Naive thymus-derived CD4-positive, alpha-beta T cell (primary cell): ENCODE measurements around the gene NOL4L. TPM values are rescaled to one million over a fixed set of nuclear protein-coding genes. Genes with fewer than 3 reads are reported as not detected.

Experiments used
- ATAC-seq: fragments of 150-1000 bp; cut with Tn5 transposase; 2 replicates; pipeline ENCODE4 v1.10.0; 2021; ENCODE audit warnings: mild to moderate bottlenecking, moderate library complexity
- CTCF ChIA-PET: fragments of 350-600 bp; sonication (Branson Sonifier 250); formaldehyde crosslinking; loops from one replicate; lab custom pipeline; 2021; ENCODE audit warnings: antibody characterized with exemption; lab: Charles Lee
- POLR2A ChIA-PET: fragments of 350-600 bp; sonication (Branson Sonifier 250); formaldehyde crosslinking; loops from one replicate; lab custom pipeline; 2021; ENCODE audit warnings: antibody characterized with exemption, inconsistent platforms; lab: Charles Lee
- DNase-seq, 9 donors: peaks; one replicate each; pipeline versions ENCODE4 v3.0.0 to v3.0.0-alpha.2; 2020 to 2022; ENCODE audit warnings: mixed read lengths in 1 of 9
- H3K27ac ChIP-seq: one replicate; pipeline ENCODE4 v1.7.0; 2013; ENCODE audit warnings: mild to moderate bottlenecking, low read depth, low read length, moderate library complexity
- H3K27me3 ChIP-seq, 2 donors: one replicate each; pipeline ENCODE4 v1.7.0; 2013; ENCODE audit warnings: low read length in 2 of 2, mild to moderate bottlenecking in 2 of 2, moderate library complexity in 2 of 2; ENCODE audit not compliant: control insufficient read depth in 2 of 2, insufficient read depth in 2 of 2
- H3K36me3 ChIP-seq, 3 experiments: 1 replicate in 2 of 3; 2 replicates in 1 of 3; pipeline ENCODE4 v1.7.0; 2013; ENCODE audit warnings: low read length in 3 of 3, mild to moderate bottlenecking in 3 of 3, moderate library complexity in 1 of 3; ENCODE audit not compliant: insufficient read depth in 3 of 3, control insufficient read depth in 2 of 3
- H3K4me1 ChIP-seq, 2 donors: one replicate each; pipeline ENCODE4 v1.7.0; 2013; ENCODE audit warnings: low read length in 2 of 2, mild to moderate bottlenecking in 2 of 2, moderate library complexity in 1 of 2; ENCODE audit not compliant: control insufficient read depth in 2 of 2, insufficient read depth in 2 of 2
- H3K4me3 ChIP-seq: 2 replicates; pipeline ENCODE4 v1.7.0; 2013; ENCODE audit warnings: mild to moderate bottlenecking, low read length
- H3K9me3 ChIP-seq, 3 experiments: 1 replicate in 2 of 3; 2 replicates in 1 of 3; pipeline ENCODE4 v1.7.0; 2013; ENCODE audit warnings: low read length in 3 of 3; ENCODE audit not compliant: control insufficient read depth in 2 of 3
- H3K27ac Mint-ChIP-seq, 9 donors: one replicate each; pipeline ENCODE4 v1.8.0; 2020 to 2022; ENCODE audit warnings: mixed read lengths in 9 of 9, mild to moderate bottlenecking in 8 of 9, moderate library complexity in 5 of 9, inconsistent platforms in 2 of 9
- H3K27me3 Mint-ChIP-seq, 5 donors: one replicate each; pipeline ENCODE4 v1.8.0; 2021 to 2022; ENCODE audit warnings: mixed read lengths in 5 of 5, mild to moderate bottlenecking in 1 of 5
- H3K36me3 Mint-ChIP-seq, 5 donors: one replicate each; pipeline ENCODE4 v1.8.0; 2020 to 2022; ENCODE audit warnings: mixed read lengths in 5 of 5, mild to moderate bottlenecking in 3 of 5, inconsistent platforms in 1 of 5
- H3K4me1 Mint-ChIP-seq, 7 donors: one replicate each; pipeline ENCODE4 v1.8.0; 2020 to 2022; ENCODE audit warnings: mixed read lengths in 7 of 7, mild to moderate bottlenecking in 3 of 7, inconsistent platforms in 1 of 7
- H3K4me3 Mint-ChIP-seq, 10 donors: one replicate each; pipeline ENCODE4 v1.8.0; 2020 to 2022; ENCODE audit warnings: mild to moderate bottlenecking in 10 of 10, mixed read lengths in 10 of 10, moderate library complexity in 6 of 10, inconsistent platforms in 2 of 10
- H3K9me3 Mint-ChIP-seq, 11 donors: one replicate each; pipeline ENCODE4 v1.8.0; 2020 to 2022; ENCODE audit warnings: mixed read lengths in 11 of 11, mild to moderate bottlenecking in 4 of 11, inconsistent platforms in 1 of 11, moderate library complexity in 1 of 11
- intact Hi-C, 2 donors: fragments of 100-400 bp; cut with micrococcal nuclease; formaldehyde crosslinking; loops; one replicate each; pipeline ENCODE4 v1.15.1; 2023
- polyA plus RNA-seq, 2 donors: library from polyadenylated mRNA; unstranded; fragments of 300-500 nt; fragmentation: Illumina TruSeq; gene quantifications; one replicate each; pipeline ENCODE4 v1.2.3, GENCODE V29; 2021
- total RNA-seq, 6 experiments: library from RNA in 5 of 6; stranded (reverse) in 5 of 6; gene quantifications; 1 replicate in 5 of 6; 2 replicates in 1 of 6; pipeline ENCODE4 v1.2.3 and lab custom pipeline; 2021 to 2026

The NOL4L gene
- total and polyA plus RNA-seq, 7 experiments from 2014 or later = 17.3 to 81.9 (median 62.7) TPM

GRCh38 chr20:32544260-32544722 lies 40.8 kb downstream of the NOL4L start:
- CTCF ChIA-PET = no interaction called here
- Mint-ChIP-seq H3K9me3 (no peaks in the 10 kb centered on the region), H3K36me3 (peaks cover 3 to 25% (median 18%) of the 10 kb centered on the region in 5 donors), H3K4me1 (peaks cover 61 to 100% (median 85%) of the 10 kb centered on the region in 7 donors), H3K27me3 (no peaks in the 10 kb centered on the region), H3K4me3 (peak overlapping the region in 6 of 10 donors; percentile 2 to 59 (median 26)), H3K27ac (peak overlapping the region in 8 of 9 donors; percentile 71 to 100 (median 96))
- no peaks in the 10 kb centered on the region for H3K9me3 ChIP-seq
- intact Hi-C loops = no loop called here
- no peak overlapping the region for H3K4me3 ChIP-seq
- POLR2A ChIA-PET = interaction anchor here (0.8 to 2.6 kb wide), 4 partner anchors 7 to 30 kb away, joined by 3 to 11 read pairs (median 6); no protein-coding TSS in a partner anchor
- no peaks in the 10 kb centered on the region for H3K27me3 ChIP-seq
- H3K4me1 ChIP-seq = peaks cover 39 to 48% of the 10 kb centered on the region in 2 donors
- peak overlapping the region; percentile 90 for H3K27ac ChIP-seq
- DNase-seq (no peak), ATAC-seq (no peak)
- H3K36me3 ChIP-seq = no peaks in the 10 kb centered on the region

- H3K4me3 ChIP-seq = no peak overlapping the region
- H3K4me3 Mint-ChIP-seq = peak overlapping the region in 5 of 10 donors; percentile 2 to 59 (median 9)
- ChIA-PET POLR2A (interaction anchor here (0.6 to 21.3 kb wide), 7 partner anchors 8 to 177 kb away, joined by 3 to 623 read pairs (median 3); no protein-coding TSS in a partner anchor), CTCF (interaction anchor here (1.5 to 14.4 kb wide), 3 partner anchors 13 to 109 kb away, joined by 10 to 320 read pairs (median 16); no protein-coding TSS in a partner anchor)
- no peaks in the 10 kb centered on the region for H3K36me3 ChIP-seq
- no peak for DNase-seq
- H3K27me3 Mint-ChIP-seq = no peaks in the 10 kb centered on the region
- no peaks in the 10 kb centered on the region for H3K9me3 ChIP-seq
- peaks cover 63 to 100% (median 82%) of the 10 kb centered on the region in 7 donors for H3K4me1 Mint-ChIP-seq
- H3K27ac ChIP-seq = peak overlapping the region; percentile 90
- H3K36me3 Mint-ChIP-seq = peaks cover 3 to 25% (median 13%) of the 10 kb centered on the region in 5 donors
- intact Hi-C loops = no loop called here
- no peaks in the 10 kb centered on the region for H3K9me3 Mint-ChIP-seq
- ATAC-seq = no peak
- H3K27ac Mint-ChIP-seq = peak overlapping the region in 8 of 9 donors; percentile 71 to 100 (median 97)
- H3K27me3 ChIP-seq = no peaks in the 10 kb centered on the region
- H3K4me1 ChIP-seq = peaks cover 45 to 53% of the 10 kb centered on the region in 2 donors
Observed at GRCh38 chr20:32543570-32544259, 41.4 kb downstream of the NOL4L start.

- Mint-ChIP-seq H3K27me3 (no peaks in the 10 kb centered on the region), H3K4me1 (peaks cover 50 to 97% (median 78%) of the 10 kb centered on the region in 7 donors), H3K4me3 (peak overlapping the region in 8 of 10 donors; percentile 30 to 93 (median 61)), H3K9me3 (no peaks in the 10 kb centered on the region), H3K36me3 (peaks cover 0 to 13% (median 6%) of the 10 kb centered on the region in 5 donors), H3K27ac (peak overlapping the region; percentile 73 to 100 (median 97))
- ChIA-PET POLR2A (interaction anchor here (0.7 to 21.3 kb wide), 10 partner anchors 8 to 278 kb away, joined by 3 to 623 read pairs (median 6); partner anchors contain the start of genes MAPRE1 and NOL4L), CTCF (interaction anchor here (0.6 to 14.4 kb wide), 8 partner anchors 10 to 110 kb away, joined by 4 to 320 read pairs (median 6); no protein-coding TSS in a partner anchor)
- DNase-seq (no peak), ATAC-seq (no peak)
- peak overlapping the region; percentile 90 for H3K27ac ChIP-seq
- H3K4me3 ChIP-seq = no peak overlapping the region
- intact Hi-C loops = no loop called here
- no peaks in the 10 kb centered on the region for H3K9me3 ChIP-seq
- no peaks in the 10 kb centered on the region for H3K27me3 ChIP-seq
- no peaks in the 10 kb centered on the region for H3K36me3 ChIP-seq
- H3K4me1 ChIP-seq = peaks cover 54 to 57% of the 10 kb centered on the region in 2 donors
Observed at GRCh38 chr20:32542259-32542615, 42.9 kb downstream of the NOL4L start.

- Mint-ChIP-seq H3K9me3 (no peaks in the 10 kb centered on the region), H3K4me1 (peaks cover 51 to 94% (median 76%) of the 10 kb centered on the region in 7 donors), H3K27me3 (no peaks in the 10 kb centered on the region), H3K4me3 (peak overlapping the region in 8 of 10 donors; percentile 56 to 99 (median 83)), H3K27ac (peak overlapping the region; percentile 95 to 100 (median 98)), H3K36me3 (peaks cover 0 to 14% (median 6%) of the 10 kb centered on the region in 5 donors)
- ChIA-PET POLR2A (interaction anchor here (0.7 to 21.3 kb wide), 10 partner anchors 9 to 278 kb away, joined by 3 to 623 read pairs (median 6); partner anchors contain the start of genes MAPRE1 and NOL4L), CTCF (interaction anchor here (0.6 to 14.4 kb wide), 10 partner anchors 9 to 111 kb away, joined by 3 to 320 read pairs (median 5); no protein-coding TSS in a partner anchor)
- no peaks in the 10 kb centered on the region for H3K9me3 ChIP-seq
- no peaks in the 10 kb centered on the region for H3K27me3 ChIP-seq
- ATAC-seq = no peak
- peaks cover 52 to 54% of the 10 kb centered on the region in 2 donors for H3K4me1 ChIP-seq
- H3K4me3 ChIP-seq = no peak overlapping the region
- H3K27ac ChIP-seq = peak overlapping the region; percentile 90
- intact Hi-C loops = no loop called here
- no peak for DNase-seq
- H3K36me3 ChIP-seq = no peaks in the 10 kb centered on the region
Observed at GRCh38 chr20:32541323-32542258, 43.5 kb downstream of the NOL4L start.

GRCh38 chr20:32539817-32540675 lies 45.1 kb downstream of the NOL4L start:
- H3K4me1 ChIP-seq = peaks cover 63 to 65% of the 10 kb centered on the region in 2 donors
- H3K27me3 ChIP-seq = no peaks in the 10 kb centered on the region
- ChIA-PET POLR2A (interaction anchor here (0.7 to 21.3 kb wide), 19 partner anchors 12 to 182 kb away, joined by 3 to 623 read pairs (median 5); partner anchors contain the start of genes ASXL1 and NOL4L), CTCF (interaction anchor here (0.6 to 14.4 kb wide), 15 partner anchors 14 to 433 kb away, joined by 3 to 320 read pairs (median 4); no protein-coding TSS in a partner anchor)
- H3K4me3 ChIP-seq = peak overlapping the region; percentile 43
- peak; percentile 45 for ATAC-seq
- Mint-ChIP-seq H3K27me3 (no peaks in the 10 kb centered on the region), H3K27ac (peak overlapping the region; percentile 93 to 100 (median 98)), H3K4me1 (peaks cover 60 to 87% (median 79%) of the 10 kb centered on the region in 7 donors), H3K4me3 (peak overlapping the region; percentile 79 to 99 (median 84)), H3K36me3 (peaks cover 0 to 14% (median 6%) of the 10 kb centered on the region in 5 donors), H3K9me3 (peaks cover 0 to 2% (median 0%) of the 10 kb centered on the region in 11 donors)
- no peaks in the 10 kb centered on the region for H3K9me3 ChIP-seq
- peak overlapping the region; percentile 90 for H3K27ac ChIP-seq
- intact Hi-C loops = loop anchor here (1.0 to 10.0 kb wide), 13 partner anchors 17 to 947 kb away; partner anchors contain the start of genes COMMD7 (in 2 of the 2), ASXL1 (in 1 of the 2) and TM9SF4 (in 1 of the 2)
- DNase-seq = peak in 8 of 9 donors; percentile 62 to 78 (median 74)
- H3K36me3 ChIP-seq = no peaks in the 10 kb centered on the region
